ENCODE data around the gene CXCR6.
"Not testable (repeated sequence)": the region's sequence is repeated elsewhere in the genome, so short reads cannot be mapped to it uniquely, and the experiment has no call there.

CXCR6 gene

DNA sequence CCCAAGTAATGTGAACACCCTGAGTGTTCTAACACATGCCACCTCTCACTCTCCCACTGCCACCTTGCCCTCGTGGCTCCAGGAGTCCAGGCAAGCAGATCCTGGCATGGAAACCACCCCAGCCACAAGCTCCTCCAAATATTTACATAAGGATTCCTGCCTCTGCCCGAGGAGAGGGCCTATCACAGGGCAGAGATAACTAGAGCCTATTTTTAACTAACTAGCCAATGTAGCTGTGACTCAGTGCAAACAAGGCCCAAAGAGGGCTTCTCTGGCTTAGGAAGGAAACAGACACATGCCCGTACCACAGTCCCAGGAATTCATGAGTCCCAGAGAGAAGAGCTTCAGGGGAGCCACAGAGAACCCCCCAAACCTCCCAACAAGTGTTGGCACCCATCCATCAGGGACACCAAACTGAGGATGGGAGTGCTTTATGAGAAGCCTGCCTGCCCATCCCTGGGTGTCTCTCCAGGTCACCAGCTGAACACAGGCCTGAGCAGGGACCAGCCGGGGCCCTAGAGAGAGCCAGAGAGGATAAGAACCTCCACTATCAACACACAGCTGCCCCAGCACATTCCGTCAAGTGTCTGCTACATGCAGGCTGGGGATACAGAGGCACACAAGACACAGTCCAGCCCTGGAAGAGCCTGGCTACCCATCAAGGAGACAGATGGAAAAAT lies 43.2 kb downstream of the CXCR6 start:
- no peak for DNase-seq (ENCODE audit: low read depth in 4 of 4, low spot score in 1 of 4)

DNA sequence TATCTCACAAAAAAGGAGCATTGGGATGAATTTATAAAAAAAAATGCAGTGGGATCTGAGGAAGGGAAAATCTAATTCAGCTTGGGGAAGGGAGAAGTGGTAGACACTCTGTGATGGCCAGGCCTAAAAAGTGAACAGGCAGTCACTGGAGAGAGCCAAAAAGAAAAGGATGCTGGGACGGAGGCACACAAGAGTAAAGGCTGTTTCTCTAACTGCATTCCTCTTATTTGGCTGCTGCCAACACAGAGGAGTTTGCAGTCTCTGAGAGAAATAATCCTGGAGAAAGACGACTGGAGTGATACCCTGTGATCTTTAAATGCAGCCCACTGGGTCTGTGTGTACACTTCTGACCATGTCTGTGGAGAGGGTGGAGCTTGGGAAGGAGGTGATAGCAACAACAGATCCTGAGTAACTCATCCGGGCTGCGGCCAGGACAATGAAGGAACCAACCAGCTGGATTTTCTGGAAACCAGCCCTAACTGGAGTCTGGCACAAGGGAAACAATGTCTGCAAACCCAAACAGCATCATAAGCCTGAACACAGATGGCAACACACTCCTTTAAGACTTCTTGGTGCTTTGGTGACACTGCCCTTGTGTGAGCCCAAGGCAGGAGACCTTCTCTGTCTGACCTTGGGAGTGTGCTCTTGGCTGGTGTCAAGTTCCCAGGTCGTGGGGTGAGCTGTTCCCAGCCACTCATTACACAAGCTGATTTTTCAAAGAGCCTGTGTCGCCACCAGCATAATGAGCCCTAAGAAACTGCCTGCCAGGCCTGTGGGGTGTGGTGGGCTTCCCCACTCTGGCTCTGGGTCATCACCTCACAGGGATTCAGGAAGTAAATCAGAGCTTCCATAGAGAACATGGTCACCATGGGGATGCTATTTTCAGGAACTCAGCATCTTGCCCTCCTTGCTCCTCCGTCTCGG lies 44.4 kb downstream of the CXCR6 start:
- DNase-seq (ENCODE audit: low read depth in 4 of 4, low spot score in 1 of 4) = no peak

DNA sequence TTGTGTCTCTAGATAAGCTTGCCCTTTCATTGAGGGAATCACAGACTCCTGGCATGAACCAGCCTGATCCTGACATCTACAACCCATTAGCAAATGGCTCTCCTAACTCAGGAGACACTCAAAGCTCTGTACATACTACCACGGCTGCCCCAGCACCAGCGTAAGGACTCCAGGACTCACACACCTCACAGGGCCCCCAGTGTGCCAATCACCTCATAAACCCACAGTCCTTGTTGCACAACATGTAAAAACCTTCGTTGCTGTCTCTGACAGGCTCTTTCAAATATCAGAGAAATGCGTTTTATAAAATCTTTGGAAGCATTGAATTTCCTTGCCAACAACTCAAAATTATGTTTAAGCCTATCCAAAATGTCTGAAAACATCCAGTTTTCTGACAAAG lies 45.1 kb downstream of the CXCR6 start:
- no peak for DNase-seq (ENCODE audit: low read depth in 4 of 4, low spot score in 1 of 4)

DNA sequence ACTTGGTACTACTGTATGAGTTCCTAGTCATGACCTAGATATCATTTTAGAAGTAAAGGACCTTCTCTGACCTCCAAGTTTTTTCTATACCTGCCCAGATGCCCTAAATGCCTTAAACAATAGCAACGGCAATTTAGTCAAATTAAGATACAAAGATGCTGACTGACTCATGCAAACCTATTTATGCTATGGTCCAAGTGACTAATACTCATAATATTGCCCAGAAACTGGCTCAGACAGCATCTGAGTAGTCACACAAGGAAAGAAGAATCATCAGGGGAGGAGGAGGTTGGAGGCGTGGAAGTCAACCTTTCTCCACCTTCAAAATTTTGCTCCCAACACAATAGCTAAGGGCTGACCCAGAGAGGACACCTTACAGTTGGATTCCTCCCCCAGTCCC lies 45.5 kb downstream of the CXCR6 start:
- DNase-seq (ENCODE audit: low read depth in 4 of 4, low spot score in 1 of 4) = no peak

DNA sequence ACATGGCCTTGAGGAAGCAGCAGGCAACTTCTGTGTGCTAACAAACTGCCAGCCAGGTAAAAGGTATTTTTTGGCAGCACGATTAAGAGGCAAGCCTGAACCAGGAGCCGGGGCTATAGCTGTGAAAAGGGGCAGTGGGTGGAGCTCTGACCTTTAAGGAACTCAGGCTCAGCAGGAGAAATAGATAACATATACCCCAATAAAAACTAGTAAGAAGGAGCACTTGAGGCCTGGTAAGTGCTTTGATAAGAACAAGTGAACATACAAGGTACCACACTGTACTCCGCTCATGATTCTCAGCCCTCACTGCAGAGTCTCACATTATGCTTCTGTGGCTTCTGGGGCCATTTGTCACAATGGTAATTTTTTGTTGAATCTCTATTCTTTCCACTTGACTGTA lies 46.9 kb downstream of the CXCR6 start:
- DNase-seq (ENCODE audit: low read depth in 4 of 4, low spot score in 1 of 4) = no peak

DNA sequence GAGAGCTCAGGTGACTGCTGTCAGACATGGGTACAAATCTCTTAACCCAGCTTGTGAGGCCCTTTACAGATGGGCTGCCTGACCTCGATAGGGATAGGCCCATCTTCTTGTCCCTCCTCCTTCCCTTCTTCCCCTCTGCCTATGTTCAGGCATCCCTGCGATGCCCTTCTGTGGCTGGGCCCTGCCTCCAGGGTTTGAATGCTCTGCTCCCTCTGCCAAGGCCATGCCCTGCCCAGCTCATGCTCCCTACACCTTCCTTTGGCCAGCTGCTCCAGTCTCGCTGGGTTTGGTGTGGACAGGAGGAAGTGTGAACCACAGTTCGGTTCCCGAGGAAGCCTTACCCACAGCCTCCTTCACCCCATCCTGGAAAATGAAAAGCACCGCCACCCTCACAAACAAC lies 48.1 kb downstream of the CXCR6 start:
- no peak for DNase-seq (ENCODE audit: low read depth in 4 of 4, low spot score in 1 of 4)

DNA sequence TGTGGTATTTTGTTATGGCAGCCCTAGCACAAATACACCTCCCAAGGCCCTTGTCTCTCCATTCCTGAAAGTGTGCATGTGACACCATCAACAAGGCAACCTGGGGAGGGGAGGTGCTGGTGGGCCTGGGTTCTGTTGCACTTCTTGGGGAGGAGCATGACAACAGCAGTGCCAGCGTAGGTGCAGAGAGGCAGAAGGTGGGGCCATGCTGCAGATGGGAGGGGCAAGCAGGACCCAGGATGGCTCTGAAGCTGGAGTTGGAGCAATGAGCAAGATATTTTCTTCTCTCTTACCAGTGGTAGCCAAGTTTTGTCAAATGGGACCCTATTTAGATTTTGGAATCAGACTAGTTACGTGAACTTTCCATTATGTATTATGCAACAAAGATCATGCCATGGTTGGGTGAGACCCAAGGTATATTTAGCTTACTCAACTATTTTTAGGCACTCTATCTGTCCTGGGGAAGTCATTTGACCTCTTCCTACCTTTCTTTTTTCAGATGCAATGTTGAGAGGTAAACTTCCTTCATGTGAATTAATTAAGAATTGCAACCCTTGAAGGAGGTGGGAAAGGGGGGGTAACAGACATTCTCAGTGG lies 49.0 kb downstream of the CXCR6 start:
- DNase-seq (ENCODE audit: low read depth in 4 of 4, low spot score in 1 of 4) = no peak

DNA sequence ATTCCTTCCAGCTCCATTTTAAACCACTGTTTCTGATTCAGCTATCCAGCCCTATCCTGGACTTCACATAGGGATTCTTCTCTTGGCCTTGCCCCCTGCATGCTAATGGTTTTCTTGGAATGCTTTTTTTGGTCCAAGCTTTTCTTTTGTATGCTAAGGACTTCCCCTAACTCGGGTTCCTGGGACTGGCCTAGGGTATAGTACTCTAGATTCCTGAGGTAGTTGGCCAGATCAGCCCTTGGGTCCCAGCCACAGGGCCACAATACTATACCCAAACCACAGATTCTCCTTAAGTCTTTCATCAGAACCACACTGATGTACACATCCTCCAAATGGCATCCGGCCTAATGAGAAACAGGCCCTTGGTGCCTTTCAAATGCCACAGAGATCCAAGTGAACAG lies 49.6 kb downstream of the CXCR6 start:
- DNase-seq (ENCODE audit: low read depth in 4 of 4, low spot score in 1 of 4) = no peak

DNA sequence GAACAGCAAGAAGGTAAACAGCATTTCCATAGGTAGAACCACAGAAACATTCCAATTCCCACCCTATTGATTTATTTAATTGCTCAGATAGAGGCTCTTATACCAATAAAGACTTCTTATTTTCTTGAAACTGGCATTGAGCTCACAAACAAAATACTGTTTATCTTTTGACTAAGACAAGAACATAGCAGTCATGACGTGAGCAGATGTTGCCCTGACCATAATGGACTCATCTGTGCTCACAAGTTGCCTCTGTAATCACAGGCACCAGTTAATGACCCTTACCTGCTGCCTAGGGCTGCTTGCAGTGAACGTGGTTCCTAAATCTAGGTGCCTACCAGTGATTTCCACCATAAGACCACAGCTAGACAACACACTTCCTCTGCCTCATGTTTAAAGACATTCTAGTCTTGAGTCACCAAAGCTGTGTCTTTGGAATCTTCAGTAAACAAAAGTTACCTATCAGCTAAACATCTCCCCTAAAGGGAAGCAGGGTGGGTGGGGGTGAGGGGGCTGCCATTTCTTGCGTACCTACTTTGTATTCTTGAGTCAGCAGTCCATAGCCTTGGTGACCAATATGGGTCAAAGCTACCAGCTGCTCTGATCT lies 50.3 kb downstream of the CXCR6 start:
- DNase-seq (ENCODE audit: low read depth in 4 of 4, low spot score in 1 of 4) = no peak

DNA sequence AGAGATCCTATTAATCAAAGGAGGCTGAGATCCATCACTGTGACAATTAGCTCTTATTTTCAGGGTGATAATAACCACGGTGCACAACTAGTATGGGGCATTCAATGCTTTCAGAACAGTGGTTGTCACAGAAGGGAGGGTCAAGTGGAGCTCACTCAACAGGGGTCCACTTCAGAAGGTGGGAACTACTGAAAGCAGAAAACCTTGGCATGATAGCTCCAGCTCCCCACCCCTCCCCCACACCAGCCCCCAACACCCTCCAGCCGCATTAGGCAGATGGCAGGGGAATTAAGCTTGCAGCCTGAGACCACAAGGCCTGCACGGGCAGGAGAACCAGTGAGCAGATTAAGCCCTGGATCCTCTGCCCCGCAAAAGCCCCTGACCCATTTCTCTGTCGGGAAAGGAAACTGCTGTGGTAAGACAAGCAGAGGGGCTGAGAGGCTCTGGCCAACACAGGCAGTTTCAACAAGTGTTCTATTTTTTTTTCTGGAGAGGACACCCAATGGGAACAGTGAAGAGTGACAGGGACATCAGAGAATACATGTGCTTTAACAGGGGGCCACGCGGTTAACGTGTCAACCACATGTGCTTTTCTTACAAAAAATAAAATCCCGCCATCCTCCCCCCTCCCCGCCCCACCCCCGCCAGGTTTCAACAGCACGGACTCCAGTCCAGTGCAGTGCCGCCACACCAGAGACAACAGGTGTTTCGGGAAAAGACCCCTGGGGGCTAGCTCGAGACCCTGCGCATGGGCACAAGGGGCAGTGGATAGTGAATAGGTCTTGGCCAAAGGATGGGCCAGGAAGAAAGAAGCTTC lies 51.4 kb downstream of the CXCR6 start:
- peak in 2 of 4 experiments; percentile 14 to 26 for DNase-seq (ENCODE audit: low read depth in 4 of 4, low spot score in 1 of 4)

DNA sequence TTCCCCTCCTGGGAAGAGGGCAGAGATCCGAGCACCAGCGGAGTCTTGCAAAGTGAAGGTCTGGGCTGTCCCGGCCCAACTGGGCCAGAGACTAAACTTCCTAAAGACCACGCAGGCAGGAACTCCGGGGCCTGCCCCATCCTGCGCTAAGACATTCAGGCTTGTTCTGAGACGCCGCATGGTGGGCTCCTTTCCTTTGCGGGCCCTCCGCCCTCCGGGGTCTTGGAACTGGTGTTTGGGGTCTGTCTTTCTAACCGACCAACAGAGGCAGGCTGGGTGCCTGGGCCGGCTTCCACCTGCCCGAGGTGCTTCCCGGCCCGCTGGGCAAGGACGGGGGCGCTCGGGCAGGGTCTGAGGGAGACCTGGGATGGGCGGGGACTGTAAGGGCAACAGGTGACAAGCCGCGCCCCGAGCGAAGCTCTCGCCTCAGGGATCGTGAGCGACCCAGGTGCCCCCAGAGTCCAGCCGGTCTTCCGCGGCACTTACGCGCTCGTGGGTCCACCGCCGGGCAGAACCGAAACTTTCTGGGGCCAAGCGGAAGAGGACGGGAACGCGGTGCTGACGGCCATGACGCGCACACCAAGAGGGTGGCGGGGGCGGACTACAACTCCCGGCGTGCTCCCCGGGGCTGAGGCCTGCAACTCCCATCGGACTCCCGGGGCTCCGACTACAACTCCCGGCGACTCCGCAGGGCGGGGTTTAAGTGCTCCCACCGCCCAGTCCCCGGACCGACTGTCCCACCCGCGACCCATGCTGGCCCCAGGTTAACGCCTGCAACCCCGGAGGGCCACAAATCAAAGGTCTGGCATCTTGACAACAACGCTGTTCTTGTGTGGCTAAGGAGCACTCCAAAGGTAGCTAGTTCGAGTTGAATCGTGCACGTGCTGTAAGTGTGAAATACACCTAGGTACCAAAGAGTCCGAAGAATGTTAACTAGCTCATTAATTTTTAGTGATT lies 52.2 kb downstream of the CXCR6 start, which contains the start of gene FYCO1:
Gene FYCO1 (minus strand): TSS at position 589 of the 957 bp plus-strand sequence. CDS start 10,914 bp downstream, outside the sequence.
- peak; percentile 67 to 88 (median 79) for DNase-seq (ENCODE audit: low read depth in 4 of 4, low spot score in 1 of 4)

DNA sequence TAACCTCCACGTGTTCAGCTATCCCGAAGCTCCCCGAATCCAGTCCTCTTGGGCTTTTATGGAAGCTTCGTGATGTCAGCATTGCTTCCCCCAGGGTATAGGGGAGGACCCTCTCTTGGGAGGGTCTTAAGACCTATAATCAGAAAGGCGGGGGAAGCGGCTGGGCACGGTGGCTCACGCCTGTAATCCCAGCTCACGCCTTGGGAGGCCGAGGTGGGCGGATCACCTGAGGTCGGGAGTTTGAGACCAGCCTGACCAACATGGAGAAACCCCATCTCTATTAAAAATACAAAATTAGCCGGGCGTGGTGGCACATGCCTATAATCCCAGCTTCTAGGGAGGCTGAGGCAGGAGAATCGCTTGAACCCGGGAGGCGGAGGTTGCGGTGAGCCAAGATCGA lies 54.2 kb downstream of the CXCR6 start:
- not testable (repeated sequence) for DNase-seq (ENCODE audit: low read depth in 4 of 4, low spot score in 1 of 4)

DNA sequence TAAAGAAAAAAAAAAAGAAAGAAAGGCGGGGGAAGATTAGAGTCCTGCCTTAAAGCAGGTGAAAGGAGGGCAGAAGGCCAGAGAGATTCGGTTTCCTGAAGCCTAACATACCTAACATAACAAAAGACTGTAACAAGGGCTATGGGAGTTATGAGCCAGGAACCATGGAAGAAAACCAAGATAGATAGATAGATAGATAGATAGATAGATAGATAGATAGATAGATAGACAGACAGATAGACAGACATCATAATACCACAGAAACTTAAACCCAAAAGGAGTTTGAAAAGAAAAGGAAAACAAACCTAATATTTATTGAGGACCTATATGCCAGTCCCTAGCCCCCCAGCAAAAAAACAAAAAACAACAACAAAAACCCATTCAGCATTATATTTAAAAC lies 54.7 kb downstream of the CXCR6 start:
- no peak for DNase-seq (ENCODE audit: low read depth in 4 of 4, low spot score in 1 of 4)

All from stimulated activated CD4-positive, alpha-beta T cell treated with anti-CD3 and anti-CD28 coated beads, Interleukin-1b, Interleukin-23, amount 100 ng/mL, for 24 hours (primary cell).